Measurements from ENCODE around the gene SMIM17. TPM values are rescaled to one million over a fixed set of nuclear protein-coding genes. Genes with fewer than 3 reads are reported as not detected.
"Not testable (repeated sequence)": the region's sequence is repeated elsewhere in the genome, so short reads cannot be mapped to it uniquely, and the experiment has no call there.

Gene SMIM17
- total RNA-seq, 1 donor from 2014 or later = 3.4 TPM

DNA sequence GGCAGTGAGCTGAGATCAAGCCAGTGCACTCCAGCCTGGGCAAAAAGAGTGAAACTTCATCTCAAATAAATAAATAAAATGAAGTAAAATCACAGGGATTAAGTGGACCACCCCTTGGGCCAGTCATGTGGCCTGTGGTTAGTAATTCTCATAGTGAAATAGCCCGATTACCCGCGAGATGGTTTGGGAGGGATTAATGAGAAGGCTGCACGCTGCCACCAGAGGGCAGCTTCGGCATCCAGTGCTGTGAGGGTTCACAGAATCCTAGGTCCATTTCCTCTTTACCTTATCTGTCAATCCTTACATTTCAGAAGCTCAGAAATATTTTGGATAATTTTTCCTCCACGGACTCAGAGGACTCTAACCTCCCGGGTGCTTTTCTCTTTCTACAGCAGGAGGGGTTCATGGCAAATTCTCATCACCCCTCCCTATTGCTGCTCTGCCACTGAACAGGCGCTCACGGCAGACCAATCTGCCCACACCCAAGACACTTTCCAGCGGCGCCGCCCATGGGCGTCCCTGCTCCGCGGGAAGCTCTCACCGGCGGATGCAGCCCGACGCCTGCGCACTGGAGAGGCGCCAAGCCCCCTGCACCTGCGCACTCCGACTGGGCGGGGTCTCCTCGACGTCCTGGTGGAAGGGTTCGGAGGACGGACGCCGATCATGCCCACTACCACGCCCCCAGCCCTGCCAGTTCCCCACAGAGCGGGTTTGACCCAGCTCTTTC is 17.6 kb downstream of the SMIM17 start:
- no peak for DNase-seq (ENCODE audit: low spot score)

GRCh38 chr19:56661248-56661647 is 18.3 kb downstream of the SMIM17 start:
- DNase-seq (ENCODE audit: low spot score) = no peak

DNA sequence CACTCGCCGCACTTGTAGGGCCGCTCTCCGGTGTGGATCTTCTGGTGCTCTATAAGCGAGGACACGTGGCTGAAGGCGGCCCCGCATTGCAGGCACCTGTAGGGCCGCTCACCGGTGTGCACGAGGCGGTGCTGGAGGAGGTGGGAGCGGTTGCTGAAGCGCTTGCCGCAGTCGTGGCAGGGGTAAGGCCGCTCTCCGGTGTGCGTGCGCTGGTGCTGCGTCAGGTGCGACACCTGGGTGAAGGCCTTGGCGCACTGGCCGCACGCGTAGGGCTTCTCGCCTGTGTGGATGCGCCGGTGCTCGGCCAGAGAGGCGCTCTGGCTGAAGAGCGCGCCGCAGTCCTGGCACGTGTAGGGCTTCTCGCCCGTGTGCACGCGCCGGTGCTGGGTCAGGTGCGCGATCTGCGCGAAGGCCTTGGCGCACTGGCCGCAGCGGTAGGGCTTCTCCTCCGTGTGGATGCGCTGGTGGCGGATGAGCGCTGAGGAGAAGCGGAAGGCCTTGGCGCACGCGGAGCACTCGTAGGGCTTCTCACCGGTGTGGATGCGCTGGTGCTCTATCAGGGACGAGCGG is 21.1 kb downstream of the SMIM17 start:
- DNase-seq (ENCODE audit: low spot score) = no peak

GRCh38 chr19:56664511-56664910 is 21.6 kb downstream of the SMIM17 start:
- DNase-seq (ENCODE audit: low spot score) = no peak

- DNase-seq (ENCODE audit: low spot score) = no peak
Observed at GRCh38 chr19:56667311-56667870, 24.4 kb downstream of the SMIM17 start.

- DNase-seq (ENCODE audit: low spot score) = no peak
Observed at GRCh38 chr19:56668676-56669075, 25.7 kb downstream of the SMIM17 start.

GRCh38 chr19:56670401-56670960 is 27.5 kb downstream of the SMIM17 start:
- DNase-seq (ENCODE audit: low spot score) = no peak

DNA sequence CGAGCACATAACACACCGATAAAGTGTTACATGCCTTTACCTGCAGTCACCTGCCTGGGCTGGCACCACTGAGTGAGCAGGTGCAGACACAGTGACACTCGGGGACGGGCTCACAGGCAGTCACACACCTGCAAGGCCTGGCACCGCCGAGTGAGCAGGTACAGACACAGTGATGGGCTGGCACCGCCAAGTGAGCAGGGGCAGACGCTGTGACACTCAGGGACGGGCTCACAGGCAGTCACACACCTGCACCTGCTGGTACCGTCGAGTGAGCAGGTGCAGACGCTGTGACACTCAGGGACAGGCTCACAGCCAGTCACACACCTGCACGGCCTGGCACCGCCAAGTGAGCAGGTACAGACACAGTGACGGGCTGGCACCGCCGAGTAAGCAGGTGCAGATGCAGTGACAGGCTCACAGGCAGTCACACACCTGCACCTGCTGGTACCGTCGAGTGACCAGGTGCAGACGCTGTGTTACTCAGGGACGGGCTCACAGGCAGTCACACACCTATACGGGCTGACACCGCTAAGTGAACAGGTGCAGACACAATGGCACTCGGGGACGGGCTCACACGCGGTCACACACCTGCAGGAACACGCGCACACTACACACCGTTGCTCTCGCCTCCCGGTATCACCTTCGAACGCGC is 28.1 kb downstream of the SMIM17 start:
- peak; percentile 17 for DNase-seq (ENCODE audit: low spot score)

GRCh38 chr19:56671613-56671994 is 28.6 kb downstream of the SMIM17 start, which contains the start of gene ZNF835:
Gene ZNF835, minus strand, starts transcription at chr19:56671757. Its CDS starts 6,559 bp downstream, at chr19:56665198.
- DNase-seq (ENCODE audit: low spot score) = peak; percentile 91

GRCh38 chr19:56672610-56673009 is 29.7 kb downstream of the SMIM17 start:
- not testable (repeated sequence) for DNase-seq (ENCODE audit: low spot score)

DNA sequence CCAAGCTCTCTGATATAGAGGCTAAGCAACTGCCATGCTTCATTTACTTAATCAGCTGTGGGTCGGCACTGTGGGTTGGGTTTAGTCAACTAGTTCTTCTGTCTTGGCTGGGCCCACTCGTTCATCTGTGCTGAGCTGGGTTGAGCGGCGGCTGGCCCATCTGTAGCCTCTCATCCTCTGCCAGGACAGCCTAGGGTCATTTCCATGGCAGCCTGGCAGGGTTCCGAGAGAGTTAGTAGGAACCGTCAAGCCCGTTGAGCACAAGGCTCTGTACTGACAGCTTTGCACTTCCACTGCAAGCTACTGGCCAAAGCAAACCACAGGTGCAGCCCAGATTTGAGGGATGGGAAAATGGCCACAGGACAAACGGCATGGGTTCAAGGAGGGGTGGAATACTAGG is 35.2 kb downstream of the SMIM17 start:
- no peak for DNase-seq (ENCODE audit: low spot score)

DNA sequence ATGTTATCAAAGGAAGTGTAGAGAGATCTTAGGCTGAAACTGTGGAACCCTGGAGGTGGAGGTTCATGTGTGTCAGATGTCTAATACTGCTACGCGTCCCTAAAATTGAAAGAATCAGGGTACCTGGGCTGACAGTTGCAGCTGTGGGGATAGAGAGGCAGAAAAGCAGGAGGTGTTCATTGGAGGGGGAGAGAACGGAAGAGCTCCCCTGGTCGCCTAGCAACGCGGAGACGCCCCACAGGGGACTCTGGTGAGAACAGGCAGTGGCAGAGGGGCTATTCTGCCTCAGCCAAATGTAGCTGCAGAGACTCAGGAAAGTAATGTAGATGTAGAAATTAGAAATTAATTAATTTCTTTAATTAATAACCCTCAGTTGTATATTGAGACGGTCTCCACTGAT is 38.7 kb downstream of the SMIM17 start:
- DNase-seq (ENCODE audit: low spot score) = no peak

DNA sequence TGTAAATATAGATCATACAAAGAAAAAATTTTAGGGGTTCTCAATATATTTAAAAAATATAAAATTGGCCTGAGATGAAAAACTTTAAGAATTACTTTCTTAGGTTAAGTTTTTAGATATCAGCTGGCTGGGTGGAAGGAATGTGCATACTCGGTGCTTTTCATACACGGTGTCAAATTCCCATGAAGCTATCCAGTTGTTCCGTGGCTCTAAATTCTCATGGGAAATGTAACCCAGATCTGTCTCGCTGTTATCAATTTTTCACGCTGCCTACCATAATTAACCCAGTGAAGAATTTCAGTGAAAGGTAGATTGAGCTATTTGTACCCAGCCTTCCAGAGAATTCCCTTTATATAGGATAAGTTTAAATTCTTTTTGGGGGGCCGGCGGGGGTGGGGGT is 40.2 kb downstream of the SMIM17 start:
- DNase-seq (ENCODE audit: low spot score) = peak; percentile 66

DNA sequence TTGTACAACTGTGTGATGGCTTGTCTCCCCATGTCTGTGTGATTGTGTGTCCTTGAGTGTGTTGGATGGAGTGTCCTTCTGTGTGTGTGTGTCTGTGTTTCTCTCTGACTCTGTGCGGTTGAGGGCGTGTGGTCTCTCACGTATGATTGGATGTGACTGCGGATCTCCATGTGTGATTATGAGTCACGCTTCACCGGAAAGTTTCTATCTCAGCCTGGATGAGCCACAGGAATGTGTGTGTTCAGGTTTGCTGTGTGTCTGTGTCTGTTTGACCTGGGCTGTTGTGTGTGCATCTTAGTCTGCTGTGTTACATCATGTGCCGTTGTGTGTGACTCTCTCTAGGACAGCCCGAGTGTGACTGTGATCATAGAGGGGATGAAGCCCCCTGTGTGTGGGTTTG is 44.1 kb downstream of the SMIM17 start:
- no peak for DNase-seq (ENCODE audit: low spot score)

DNA sequence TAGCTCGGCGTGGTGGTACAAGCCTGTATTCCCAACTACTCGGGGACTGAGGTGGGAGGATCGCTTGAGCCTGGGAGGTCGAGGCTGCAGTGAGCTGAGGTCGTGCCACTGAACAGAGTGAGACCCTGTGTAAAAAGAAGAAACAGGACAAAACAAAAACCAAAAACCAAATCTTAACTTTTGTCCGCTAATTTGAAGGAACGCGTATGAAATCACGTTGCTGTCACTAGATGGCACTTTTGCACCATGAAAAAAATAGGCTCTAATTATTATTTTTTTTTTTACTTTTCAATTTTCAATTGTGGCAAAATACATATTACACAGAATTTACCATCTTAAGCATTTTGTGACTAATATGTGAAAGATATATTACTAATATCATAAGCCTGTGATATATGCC is 46.2 kb downstream of the SMIM17 start:
- DNase-seq (ENCODE audit: low spot score) = no peak

- no peak for DNase-seq (ENCODE audit: low spot score)
Observed at GRCh38 chr19:56690670-56691069, 47.7 kb downstream of the SMIM17 start.

DNA sequence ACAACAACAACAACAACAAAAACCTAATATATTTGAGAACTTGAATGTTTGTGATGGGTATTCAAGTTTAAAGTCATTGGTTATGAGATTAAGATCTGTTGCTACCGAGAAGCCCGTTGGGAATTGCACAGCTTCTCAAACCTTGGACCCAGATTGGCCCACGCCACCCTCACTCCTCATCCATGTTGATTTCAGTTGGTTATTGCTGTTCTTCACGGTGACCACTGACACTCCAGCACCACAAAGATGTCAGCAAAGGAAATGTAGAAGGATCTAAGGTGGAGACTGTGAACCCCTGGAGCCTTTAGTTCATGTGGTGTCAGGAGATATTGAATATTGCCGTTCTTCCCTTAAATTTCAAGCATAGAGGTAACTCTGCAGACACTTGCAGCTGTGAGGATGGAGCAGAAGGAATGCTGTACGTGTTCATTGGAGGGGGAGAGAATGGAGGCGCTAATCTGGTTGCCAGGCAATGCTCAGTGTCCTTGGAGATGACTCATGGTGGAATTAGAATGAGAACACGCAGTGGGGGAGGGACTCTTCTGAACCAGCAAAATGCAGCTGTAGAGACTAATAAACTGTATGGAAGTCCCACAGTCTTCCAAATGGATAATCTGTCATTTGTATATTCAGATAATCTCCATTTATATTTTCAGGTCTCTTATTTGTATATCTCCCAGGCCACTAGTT is 49.4 kb downstream of the SMIM17 start:
- DNase-seq (ENCODE audit: low spot score) = peak; percentile 86

DNA sequence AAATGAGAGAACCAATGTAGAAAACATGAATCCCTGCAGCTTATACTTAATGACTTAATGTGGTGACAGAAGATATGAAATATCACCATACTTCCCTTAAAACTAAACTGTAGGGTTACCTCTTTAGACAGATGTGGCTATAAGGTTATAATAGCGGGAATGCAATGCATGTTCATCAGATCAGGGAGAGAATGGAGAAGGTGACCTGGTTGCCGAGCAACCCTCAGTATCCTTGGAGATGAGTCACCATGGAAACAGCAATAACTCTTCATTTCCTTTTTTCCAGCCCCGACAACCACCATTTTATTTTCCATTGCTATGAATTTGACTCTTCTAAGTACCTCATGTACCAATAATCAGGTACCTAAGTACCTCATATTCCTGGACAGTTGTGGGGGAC is 56.6 kb downstream of the SMIM17 start:
- no peak for DNase-seq (ENCODE audit: low spot score)

DNA sequence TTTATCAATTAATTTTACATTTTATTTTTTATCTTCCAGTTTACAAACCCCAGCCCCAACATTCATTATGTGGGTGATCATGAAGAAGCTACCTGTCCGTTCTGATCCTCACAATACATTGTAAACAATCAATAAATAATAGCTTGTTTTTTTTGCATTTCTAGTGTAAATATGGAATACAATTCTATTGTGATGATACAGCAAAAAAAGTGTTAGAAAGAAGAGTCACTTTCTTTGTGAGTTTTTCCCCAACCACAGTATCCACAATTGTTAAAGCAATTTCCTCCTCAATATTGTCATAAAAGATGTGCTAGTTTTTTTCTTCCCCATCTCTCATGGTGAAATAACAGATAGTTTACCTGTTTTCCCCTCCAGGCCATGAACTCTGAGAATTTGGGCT is 58.9 kb downstream of the SMIM17 start:
- no peak for DNase-seq (ENCODE audit: low spot score)

GRCh38 chr19:56705939-56706338 is 63.0 kb downstream of the SMIM17 start:
- no peak for DNase-seq (ENCODE audit: low spot score)
